Measurements from ENCODE around the gene EPRS1.

EPRS1 gene

DNA sequence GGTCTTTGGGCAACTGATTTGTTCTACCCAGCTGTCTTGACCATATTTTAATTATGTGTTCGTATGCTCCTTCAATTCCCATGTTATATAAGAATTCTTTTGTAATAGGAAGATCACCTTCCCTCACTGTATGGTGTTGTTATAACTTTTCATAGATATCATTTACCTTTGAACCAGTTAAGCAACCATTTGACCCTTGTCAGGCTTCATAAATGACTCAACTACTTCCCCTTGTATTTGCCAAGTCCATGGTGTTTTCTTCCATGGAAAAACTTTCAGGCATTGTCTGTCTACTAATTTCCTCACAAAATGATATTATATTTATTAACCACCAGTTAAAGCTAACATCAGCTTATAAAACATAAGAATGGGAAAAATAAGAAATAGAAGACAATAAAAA lies 38.2 kb upstream of the EPRS1 start:
- DNase-seq (ENCODE audit: low read depth) = peak; percentile 24
- H3K4me3 ChIP-seq (ENCODE audit: low read length) = no peak overlapping the region
- TF ChIP-seq, protein P1, sequence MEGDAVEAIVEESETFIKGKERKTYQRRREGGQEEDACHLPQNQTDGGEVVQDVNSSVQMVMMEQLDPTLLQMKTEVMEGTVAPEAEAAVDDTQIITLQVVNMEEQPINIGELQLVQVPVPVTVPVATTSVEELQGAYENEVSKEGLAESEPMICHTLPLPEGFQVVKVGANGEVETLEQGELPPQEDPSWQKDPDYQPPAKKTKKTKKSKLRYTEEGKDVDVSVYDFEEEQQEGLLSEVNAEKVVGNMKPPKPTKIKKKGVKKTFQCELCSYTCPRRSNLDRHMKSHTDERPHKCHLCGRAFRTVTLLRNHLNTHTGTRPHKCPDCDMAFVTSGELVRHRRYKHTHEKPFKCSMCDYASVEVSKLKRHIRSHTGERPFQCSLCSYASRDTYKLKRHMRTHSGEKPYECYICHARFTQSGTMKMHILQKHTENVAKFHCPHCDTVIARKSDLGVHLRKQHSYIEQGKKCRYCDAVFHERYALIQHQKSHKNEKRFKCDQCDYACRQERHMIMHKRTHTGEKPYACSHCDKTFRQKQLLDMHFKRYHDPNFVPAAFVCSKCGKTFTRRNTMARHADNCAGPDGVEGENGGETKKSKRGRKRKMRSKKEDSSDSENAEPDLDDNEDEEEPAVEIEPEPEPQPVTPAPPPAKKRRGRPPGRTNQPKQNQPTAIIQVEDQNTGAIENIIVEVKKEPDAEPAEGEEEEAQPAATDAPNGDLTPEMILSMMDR (IDR thresholded peaks at IDR 0.05; ENCODE audit: insufficient read depth, low read depth, low read length, missing control alignments) = no peak

DNA sequence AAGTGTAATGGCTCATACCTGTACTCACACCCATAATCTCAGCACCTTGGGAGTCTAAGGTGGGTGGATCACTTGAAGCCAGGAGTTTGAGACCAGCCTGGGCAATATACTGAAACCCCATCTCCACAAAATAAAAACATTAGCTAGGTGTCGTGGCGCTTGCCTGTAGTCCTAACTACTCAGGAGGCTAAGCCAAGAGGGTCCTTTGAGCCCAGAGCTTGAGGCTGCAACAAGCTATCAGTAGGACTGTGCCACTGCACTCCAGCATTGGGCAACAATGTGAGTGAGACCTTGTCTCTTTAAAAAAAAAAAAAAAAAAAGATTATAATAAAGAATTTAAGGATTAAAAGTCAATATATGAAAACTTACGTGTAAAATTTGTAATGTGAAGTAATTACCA lies 31.6 kb upstream of the EPRS1 start:
- DNase-seq (ENCODE audit: low read depth) = no peak
- H3K4me3 ChIP-seq (ENCODE audit: low read length) = no peak overlapping the region
- TF ChIP-seq, protein P1 (IDR thresholded peaks at IDR 0.05; ENCODE audit: insufficient read depth, low read depth, low read length, missing control alignments) = no peak

DNA sequence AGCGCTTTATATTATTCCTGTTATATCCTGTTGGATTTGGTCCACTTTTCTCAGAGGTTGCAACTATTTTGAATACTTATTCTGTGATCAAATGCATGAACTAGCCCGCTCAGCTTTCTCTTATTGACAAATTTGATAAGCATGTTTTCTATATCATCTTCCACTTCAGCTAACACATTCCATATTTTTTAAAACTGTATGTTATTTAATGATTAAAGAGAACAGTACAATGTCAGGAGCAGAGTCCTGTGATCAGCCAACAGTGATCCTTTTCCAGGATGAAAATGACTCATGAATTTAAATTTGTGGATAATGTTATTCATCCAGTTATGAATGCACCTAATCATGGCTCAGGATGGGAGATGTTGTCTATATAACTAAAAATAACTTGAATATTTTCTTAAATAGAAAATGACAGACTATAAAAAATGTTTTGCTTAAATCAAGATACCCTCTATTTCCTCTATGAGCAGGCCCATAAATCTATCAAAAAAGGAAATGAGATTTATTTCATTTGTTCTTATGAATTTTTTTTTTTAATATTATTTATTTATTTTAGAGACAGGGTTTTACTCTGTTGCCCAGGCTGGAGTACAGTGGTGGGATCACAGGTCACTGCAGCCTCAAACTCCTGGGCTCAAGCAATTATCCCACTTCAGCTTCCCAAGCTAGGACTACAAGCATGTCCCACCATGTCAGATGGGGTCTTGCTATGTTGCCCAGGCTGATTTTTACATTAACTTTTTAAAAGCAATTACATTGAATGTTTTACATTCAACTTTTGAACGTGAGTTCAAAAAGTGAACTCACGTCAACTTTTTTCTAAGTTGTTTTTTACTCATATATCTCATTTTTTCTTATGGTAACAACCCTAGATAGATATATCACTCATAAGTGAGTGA lies 30.8 kb upstream of the EPRS1 start:
- no peak for DNase-seq (ENCODE audit: low read depth)
- TF ChIP-seq, protein P1 (IDR thresholded peaks at IDR 0.05; ENCODE audit: insufficient read depth, low read depth, low read length, missing control alignments) = no peak
- no peak overlapping the region for H3K4me3 ChIP-seq (ENCODE audit: low read length)

DNA sequence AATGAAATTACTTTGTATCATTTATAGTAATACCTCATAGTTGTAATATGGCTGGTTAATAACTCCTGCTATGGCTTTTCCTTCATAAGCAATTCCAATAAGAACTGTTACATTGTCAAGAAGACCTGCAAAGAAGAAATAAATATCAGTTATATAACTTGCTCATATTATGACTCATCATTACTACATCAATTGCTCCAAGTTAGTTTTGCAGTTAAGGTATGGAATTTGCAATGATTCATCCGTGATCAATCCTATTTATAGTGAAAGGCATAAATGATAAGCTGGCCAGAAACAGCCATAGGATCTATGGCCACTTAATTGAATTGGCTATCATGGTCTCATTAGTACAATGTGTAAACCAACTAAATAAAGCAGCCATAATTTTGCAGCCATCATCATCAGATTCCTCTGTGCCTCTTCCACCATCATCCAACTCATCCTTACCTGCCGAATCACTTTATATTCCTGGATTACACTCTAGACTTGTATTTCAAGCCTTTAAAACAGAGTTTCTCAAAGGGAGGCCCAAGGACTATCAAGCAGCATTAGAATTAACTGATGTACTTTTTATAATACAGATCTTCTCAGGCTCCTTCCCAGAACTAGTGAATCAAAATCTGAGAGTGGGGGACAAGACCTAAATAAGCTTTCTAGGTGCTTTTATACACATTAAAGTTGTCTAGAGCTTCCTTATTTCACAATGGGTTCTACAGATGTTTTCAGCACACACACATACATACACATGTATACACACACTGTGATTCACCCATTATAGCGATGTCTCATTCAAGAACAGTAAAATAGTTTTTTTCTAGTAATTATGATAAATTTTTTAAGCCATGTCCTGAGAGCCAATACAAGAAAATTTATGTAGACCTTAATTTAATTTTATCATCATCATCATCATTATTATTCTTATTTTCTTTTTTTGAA lies 21.2 kb upstream of the EPRS1 start:
- peak; percentile 74 for DNase-seq (ENCODE audit: low read depth)
- no peak overlapping the region for H3K4me3 ChIP-seq (ENCODE audit: low read length)
- TF ChIP-seq, protein P1 (IDR thresholded peaks at IDR 0.05; ENCODE audit: insufficient read depth, low read depth, low read length, missing control alignments) = no peak

DNA sequence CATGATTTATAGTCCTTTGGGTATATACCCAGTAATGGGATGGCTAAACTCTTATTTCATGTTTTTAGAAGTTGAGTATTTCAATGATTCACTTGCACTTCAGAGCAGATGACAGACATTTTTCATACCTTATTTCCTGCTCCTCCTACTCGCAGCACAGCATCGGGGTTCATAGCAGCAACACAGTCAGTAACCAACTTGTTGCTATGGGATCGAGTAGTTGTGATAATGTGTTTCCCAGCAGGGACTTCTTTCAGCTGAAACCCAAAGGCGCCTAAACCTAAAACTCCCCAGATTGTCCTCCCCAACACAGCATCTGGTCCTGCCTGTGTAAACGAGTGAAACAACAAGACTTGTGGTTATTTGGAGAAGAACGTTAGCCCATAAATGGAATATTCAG lies 16.3 kb upstream of the EPRS1 start:
- H3K4me3 ChIP-seq (ENCODE audit: low read length) = no peak overlapping the region
- no peak for DNase-seq (ENCODE audit: low read depth)
- TF ChIP-seq, protein P1 (IDR thresholded peaks at IDR 0.05; ENCODE audit: insufficient read depth, low read depth, low read length, missing control alignments) = no peak

DNA sequence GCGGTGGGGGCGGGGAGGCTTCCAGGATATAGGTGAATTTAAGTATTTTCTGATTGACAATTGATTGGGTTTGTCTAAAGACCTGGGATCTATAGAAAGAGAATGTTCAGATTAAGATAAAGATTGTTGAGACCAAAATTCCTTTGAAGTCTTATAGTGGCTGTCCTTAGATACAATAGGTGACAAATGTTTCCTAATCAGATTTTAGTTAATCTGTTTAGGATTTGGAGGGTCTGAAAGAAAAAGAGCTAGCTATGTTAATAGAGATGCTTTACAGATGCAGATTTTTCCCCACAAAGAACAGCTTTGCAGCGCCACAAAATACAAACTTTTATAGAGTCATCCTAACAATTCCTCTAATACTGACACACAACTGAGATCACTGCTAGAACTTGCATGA lies 14.6 kb upstream of the EPRS1 start:
- TF ChIP-seq, protein P1 (IDR thresholded peaks at IDR 0.05; ENCODE audit: insufficient read depth, low read depth, low read length, missing control alignments) = no peak
- DNase-seq (ENCODE audit: low read depth) = no peak

More for the DNA sequence above, 14.6 kb upstream of the EPRS1 start:
- H3K4me3 ChIP-seq (ENCODE audit: low read length) = no peak overlapping the region

Data from epithelial cell of esophagus (primary cell).